Measurements from ENCODE around the gene ADGRG1.

The ADGRG1 gene

DNA sequence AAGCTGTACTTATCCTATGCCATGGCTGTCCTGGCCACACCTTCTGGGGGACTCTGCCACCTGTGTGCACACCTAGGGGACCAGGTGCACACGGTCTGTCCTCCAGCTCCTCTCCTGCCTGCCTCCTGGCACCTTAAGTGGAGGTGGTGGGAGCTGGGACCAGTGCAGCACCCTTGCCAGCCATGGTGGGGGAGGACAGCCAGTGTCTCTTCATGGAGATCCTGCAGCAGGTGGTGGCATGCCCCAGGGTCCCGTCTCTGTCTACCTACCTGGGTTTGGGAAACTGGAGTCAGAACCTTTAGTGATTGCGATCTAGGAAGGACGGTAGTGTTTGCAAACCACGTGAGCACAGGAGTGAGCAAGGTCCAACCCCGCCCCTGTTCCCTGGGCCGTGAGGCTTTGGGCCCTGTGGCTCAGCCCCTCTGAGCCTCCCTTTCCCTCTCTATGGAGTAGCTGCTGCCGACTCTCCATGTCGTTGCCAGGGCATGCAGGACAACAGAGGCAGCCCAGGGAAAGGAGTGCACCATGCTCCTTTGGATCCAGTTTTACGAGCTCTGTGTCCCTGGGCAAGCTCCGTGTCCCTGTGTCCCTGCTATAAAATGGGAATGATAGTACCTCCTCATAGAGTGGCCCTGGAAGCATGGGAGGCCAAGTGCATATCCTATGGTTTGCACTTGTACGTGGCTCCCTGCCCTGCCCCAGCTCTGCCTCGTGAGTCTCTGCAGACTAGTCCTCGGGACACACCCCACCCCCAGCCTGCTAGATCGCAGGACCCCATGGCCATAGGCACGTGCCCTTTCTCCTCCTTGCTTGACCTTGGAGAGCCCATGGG is 7.1 kb downstream of the ADGRG1 start:
- DNase-seq (ENCODE audit: low read depth), result no peak

DNA sequence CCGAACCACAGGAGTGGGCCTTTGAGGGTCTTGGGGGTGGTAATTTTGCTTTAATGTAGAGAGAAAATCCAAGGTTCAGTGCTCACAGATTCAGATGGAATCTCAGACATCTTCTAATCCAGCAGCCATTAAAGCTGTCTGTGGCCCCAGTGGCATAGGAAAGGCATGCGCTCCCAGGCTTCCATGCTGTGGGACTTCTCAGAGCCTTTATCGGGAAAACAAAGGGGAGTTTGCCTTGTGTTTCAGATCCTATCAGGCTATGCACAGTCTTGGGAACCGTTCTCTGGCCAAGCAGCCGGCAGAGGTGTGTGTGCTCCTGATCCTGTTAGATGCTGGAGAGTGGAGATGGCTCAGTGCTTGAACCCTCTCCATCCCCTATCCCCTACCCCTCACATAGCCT is 7.8 kb downstream of the ADGRG1 start:
- no peak for DNase-seq (ENCODE audit: low read depth)

DNA sequence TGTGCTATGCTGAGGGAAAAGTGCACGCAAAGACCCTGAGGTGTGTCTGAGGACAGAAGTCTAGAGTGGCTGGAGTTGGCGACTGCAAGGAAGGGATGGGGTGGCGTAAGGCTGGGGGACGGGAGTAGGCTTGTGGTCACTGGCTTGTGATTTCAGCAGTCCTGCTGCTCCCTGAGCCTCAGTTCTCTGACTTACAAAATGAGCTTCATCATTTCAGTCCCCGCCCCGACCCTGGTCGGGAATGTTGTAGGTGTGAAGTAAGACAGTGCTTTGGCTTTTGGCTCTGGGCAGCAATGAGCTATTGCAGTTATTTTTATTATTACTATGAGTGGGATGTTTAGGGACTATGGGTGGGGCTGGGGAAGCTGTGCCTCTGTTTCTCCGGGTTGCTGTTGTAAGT is 8.6 kb downstream of the ADGRG1 start:
- no peak for DNase-seq (ENCODE audit: low read depth)

DNA sequence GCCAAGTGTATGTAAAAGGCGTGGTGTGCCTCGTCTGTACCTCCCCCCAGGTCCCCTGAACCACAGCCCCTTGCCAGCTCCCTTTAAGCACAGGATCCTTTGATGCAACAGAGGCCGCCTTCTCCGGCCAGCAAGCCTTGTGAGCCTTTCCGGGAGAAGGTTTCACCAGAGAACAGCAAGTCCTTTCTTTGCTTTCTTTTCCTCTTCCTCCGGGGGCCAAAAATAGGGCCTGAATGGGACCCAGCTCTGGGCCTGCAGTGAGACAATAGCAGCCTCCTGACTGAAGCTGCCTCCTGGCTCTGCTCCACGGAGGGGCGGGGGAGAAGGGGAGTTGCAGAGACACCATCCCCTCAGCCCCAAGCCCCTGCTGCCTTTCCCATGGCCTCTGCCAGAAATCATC is 9.0 kb downstream of the ADGRG1 start:
- DNase-seq (ENCODE audit: low read depth), result no peak

DNA sequence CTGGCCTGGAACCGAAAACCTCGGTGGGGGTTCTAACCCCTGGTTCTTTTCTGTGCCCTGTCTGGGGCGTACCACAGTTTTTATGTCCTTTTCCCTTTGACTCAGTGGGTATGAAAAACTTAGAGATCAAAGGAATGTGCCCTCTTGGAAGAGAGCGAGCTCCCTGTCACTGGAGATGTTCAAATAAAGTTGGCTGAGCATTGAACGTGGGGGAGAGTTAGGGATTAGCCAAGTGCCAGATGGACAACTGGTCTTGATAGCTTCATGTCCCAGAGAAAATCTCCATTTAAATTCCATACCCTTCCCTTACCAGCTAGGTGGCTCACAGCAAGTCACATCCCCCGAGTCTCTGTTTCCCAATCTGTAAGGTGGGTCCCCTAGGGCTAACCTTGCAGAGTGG is 9.5 kb downstream of the ADGRG1 start:
- no peak for DNase-seq (ENCODE audit: low read depth)

DNA sequence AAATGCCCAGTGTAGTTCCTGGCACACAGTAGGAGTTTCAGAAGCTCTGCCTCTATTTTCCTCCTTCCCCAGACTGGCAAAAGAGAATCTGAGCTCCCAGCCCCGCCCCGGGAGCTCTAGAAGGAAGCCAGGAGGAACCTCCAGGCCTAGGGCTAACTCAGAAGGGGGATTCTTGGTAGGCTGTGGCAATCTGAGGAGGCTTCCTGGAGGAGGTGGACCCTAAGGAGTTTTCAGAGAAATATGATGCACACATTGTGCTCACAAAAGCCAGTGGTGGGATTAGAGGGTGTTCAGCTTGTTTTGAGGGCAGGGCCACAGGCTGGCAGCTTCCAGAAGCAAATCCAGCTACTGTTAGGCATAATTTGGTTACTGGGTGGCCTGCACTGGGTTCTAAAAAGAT is 10.0 kb downstream of the ADGRG1 start:
- no peak for DNase-seq (ENCODE audit: low read depth)

DNA sequence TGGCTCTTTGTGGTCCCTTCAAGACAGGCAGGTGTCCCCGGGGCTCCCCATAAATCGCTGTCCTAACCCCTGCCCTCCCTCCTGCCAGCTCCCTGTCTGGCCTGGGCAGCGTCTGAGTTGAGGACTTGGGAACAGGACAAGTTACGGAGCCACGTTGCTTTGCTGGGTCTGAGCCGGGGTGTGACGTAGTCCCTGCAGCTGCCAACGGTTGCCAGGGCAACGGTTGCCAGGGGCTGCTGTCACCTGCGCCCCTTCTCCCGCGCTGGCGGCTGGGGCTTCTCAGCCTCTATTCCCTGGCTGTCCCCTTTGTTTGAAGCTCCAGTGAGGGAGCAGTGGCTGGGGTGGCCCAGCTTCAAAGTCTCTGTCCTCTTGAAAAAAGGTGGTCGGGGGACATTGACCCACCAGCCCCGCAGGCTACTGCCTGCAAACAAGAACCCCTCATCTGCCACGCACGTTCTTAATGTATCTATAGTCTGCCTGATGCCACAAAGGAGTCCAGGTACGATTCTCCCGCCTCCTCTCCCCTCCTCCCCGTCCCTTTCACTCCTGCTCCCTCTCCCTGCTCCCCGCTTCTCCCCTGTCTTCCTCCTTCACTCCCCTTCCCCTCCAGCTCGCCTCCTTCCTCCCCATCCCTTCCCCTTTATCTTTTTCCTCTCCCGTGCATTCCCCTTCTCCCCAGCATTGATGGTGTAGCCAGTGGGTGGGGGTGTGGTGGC is 10.9 kb downstream of the ADGRG1 start:
- DNase-seq (ENCODE audit: low read depth), result no peak

DNA sequence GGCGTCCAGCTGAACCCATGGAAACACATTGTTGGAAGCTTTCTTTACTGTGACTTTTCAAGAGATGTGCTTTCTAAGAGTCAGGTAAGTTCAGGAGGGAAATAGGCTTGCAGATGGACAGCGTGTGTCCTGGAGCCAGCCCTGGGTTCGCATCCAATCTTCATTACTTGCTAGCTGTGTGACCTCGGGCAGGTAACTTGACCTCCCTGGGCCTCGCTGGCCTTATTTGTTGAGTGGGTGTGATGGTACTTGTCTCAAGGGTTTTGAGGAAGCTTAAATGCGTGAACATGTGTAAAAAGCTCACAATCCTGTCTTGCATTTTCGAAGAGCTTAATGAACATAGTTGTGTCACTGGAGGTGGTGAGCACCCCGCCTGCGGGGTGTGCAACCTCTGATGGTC is 11.8 kb downstream of the ADGRG1 start:
- DNase-seq (ENCODE audit: low read depth), result no peak

DNA sequence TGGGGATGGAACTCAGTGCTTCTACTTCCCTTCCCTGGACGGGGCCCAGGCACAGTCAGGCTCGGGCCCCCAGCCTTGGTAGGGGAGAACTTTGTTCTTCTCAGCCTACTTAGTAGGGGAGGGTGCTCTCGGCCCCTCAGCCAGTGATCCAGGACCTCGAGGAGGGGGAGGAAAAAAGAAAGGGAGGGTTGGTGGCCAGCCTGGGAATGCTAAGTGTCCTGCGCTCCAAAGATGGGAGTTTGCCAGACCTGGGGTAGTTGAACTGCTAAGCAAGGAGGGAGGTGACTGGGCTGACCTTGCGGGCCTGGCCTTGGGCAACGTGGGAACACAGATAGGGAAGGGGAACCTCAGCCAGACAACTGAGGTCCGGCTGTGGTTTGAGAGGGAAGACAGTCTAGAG is 12.2 kb downstream of the ADGRG1 start:
- DNase-seq (ENCODE audit: low read depth), result no peak

DNA sequence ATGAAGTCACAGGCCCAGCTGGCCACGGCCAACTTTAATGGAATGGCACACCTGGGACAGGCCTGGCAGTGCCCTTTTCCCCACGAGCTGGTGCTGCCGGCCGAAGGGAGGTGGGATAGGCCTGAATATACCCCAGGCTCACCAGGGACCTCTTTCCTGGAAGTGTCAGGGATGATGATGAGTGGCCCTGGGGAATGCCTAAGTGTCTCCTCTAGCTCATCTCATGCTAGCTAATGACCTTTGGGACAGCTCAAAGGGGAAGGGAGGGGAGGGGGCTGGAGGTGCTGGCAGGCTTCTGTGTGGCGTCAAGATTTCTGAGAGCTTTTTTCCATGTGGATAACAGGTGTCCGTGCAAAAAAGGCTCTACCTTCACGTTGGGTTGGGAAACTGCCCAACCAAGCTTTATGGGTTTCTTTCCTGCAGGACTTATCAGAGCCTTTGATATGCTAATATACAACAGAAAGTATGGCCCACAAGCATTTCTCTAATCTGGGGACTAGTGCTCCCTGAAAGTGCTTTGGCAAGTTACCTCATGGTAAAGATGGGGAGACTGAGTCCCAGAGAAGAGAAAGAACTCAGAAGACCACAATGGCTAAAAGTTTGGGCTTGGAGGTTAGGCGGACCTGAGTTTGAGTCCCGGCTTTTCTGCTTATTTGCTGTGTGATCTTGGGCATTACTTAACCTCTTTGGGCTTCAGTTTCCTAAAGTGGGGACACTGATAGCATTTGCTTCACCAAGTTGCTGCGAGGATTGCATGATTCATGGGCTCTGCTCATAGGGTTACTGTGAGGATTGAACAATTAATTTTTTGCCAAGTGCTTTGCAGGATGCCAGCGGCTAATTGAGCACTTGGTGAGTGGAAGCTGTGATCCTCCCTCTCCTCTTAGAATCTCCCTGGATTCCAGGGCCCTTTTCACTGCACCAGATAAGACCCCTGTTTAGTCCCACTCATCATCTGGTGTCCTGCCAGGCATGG is 14.0 kb downstream of the ADGRG1 start:
- DNase-seq (ENCODE audit: low read depth), result no peak

DNA sequence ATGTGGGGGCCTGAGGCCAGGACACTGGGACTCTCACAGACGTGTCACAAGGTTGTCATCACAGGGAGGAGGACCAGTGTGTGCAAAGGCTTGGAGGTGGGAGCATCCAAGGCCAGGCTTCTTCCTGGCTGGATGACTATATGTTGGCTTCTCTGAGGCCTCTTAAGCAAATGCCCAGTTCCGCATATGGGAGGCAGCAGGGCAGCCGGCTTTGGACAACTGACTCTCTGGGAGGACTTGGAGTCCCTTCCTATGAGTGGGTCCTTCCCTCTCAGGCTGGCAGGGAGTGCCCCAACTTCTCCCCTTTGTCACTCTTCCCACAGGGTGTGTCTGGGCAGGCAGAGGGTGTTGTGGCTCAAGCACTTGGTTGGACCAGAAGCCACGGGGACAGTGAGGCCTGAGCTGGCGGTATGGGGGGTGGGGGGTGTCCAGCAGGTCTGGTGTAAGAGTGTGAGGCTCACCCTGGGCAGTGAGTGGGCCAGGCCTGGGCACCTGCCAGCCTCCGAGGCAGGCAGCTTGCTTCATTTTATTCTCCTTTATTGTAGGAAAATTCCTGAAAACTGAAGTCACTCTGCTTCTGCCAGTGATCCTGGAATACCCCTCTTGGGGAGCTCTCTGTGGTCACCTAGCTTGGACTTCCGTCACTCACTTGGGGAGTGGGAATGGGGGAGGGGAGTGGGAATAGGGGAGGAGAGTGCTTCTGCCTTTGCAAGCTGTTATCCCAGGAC is 14.9 kb downstream of the ADGRG1 start:
- no peak for DNase-seq (ENCODE audit: low read depth)

DNA sequence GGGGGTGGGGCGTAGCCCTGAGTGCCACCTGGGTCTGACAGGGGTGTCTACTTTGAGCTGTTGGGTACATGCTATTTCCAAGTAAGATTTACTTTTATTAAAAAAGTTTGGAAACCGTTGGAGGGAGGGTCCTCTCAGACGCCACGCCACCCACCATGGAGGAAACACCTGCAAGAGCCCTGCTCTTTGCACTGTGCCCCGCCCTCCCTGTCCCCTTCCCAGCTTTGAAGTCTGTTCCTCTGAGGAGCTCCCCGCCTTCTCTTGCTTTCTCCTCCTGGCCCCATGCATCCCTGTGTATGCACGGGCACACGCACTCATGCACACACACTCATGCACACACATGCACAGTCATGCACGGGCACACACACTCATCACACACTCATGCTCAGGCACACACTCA is 15.5 kb downstream of the ADGRG1 start:
- DNase-seq (ENCODE audit: low read depth), result no peak

DNA sequence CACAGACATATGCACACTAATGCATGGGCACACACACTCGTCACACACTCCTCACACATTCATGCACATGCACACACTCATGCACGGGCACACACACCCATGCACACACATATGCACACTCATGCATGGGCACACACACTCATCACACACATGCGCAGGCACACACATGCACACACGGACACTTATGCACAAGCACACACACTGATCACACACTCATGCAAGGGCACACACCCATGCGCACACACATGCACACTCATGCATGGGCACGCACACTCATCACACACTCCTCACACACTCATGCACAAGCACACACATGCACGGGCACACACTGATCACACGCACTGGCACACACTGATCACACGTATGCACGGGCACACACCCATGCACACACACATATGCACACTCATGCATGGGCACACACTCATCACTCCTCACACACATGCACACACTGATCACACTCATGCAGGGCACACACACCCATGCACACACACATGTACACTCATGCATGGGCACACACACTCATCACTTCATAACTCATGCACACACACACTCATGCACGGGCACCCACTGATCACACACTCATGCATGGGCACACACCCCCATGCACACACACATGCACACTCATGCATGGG is 16.1 kb downstream of the ADGRG1 start:
- no peak for DNase-seq (ENCODE audit: low read depth)

DNA sequence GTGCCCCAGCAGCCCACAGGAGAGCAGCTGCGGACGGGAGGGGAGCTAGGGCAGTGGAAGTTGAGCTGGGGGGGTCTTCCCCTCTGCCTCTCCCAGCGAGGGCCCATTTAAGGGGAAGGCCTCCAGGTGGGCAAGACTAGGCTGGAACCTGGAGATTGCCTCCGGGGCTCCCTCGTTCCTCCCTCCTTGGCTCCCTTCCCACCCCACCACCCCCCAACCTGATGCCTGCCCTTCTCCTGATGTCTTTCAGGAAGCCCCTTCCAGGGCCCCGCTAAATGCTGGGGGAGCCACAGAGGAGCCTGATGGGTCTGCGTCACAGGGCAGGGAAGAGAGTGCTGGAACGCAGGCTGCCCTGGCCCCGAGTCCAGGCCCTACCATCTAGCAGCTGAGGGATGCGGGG is 16.7 kb downstream of the ADGRG1 start:
- DNase-seq (ENCODE audit: low read depth), result no peak

DNA sequence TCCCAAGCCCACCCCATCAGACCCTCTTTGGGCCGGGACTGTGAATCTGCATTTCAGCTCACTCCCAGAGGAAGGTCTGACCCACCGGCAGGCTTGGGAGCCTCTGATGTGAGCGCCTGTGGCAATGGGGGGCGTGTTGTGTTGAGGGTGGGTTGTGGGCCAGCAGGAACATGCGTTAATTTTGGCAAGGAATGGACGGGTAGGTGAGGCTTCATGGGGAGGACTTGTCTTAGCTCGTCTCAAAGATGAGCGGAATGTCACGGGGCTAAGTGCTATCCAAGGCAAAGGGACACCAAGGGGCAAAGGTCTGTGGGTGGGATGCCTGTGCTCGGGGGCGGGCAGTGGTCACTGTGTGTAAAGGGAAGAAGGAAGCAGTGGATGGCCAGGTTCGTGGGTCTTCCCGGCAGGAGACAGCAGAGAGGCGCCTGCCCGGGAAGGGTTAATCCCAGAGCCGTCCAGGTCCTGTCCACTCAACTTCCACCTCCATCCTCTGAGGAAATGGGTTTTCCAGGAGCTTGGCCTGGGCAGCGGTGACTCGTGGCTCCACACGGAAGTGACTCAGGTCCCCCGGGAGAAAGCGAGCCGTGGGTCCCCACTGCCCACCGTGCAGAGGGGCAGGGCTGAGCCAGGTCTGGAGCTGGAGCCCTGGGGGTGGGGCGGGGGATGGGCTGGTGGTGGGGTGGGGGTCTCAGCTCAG is 17.4 kb downstream of the ADGRG1 start:
- no peak for DNase-seq (ENCODE audit: low read depth)

DNA sequence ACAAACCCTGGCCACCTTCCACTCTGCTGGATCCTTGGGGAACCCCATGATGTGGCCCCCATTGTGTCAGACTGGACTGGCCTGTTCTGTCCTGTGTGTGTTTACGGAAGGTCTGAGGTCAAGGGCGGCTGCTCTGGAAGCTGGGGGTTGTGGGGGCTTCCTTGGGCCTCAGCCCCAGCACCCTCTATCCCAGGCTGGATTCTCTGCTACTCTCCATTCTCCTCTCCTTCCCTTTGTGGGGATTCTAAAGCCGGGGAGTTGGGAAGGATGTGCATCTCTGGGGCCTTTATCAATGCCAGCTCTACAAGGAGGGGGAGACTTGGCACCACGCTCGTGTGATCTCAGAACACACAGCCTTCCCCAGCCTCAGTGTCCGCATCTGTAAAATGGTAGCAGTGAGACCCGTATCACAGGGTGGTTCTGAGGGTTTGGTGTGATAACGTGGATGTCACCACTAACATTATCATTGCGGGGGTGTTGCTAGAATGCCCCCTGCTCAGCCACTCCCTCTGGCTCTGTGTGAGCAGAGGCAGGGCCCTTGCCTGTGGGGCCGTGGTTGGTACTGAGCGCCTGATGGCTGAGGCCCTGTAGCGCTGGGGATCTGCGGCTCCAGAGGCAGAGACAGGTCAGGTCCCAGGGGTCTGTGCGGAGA is 18.1 kb downstream of the ADGRG1 start:
- DNase-seq (ENCODE audit: low read depth), result no peak

DNA sequence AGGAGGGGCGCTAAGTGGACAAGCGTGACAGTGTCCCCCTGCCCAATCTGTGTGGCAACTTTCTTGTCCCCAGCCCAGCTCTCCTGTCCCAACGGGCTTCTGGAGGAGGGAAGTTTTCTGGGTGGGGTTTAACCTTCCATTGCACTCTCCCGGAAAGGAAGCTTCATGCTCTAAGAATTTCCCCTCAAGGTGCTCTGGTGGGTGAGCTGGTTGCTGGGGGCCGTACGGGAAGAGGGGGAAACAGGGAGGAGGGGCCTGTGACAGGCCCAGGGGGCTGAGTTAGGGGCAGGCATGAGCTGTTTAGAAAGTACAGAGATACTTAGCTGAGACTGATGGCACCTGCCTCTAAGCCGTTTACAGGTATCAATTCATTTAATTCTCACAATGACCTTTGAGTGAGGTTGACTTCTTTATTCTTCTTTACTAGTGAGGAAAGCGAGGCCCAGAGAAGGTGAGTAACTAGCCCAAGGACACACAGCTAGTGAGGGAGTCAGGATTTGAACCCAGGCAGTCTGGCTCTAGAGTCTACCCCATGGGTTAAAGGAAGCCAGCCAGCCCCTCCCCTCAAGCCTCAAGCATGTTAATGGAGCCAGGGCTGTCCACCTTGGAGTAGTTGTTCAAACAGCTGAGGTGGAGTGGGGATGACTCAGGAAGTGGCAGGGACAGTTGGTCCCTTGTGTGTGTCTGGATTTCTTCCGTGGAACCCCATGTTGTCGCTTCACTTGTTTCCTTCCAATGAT is 18.9 kb downstream of the ADGRG1 start:
- DNase-seq (ENCODE audit: low read depth), result no peak

DNA sequence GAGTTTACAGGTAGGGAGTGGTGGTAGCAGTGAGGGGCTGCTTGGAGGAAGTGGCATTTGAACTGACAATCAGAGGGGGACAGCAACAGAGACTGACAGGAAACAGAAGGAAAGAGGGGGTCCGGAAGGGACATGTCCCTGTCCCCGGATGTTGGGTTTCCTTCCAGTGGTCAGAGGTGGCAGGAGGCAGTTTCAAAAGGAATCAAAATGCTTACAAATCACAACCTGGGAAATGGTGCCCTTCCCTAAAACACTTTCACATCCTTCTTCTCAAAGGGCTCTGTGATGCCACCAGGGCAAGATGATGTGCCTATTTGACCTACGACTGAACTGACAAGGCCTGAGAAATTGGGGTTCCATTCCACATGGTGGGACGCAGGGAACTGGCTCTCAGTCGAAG is 19.7 kb downstream of the ADGRG1 start:
- DNase-seq (ENCODE audit: low read depth), result no peak

All from activated T-helper 9 cell treated with anti-CD3 and anti-CD28 coated beads, Interleukin-2, amount 50 U/mL, for 16 hours (primary cell).